DMS53 treated with DMSO at 0.1 percent for 48 hours (cell line): ENCODE measurements around the gene SPDYE18.
"Not testable (repeated sequence)": the region's sequence is repeated elsewhere in the genome, so short reads cannot be mapped to it uniquely, and the experiment has no call there.

Source experiments
- DNase-seq: peaks from one replicate; lab custom pipeline; 2025; ENCODE audit not compliant: unreplicated experiment; lab: John Stamatoyannopoulos, UW

SPDYE18 gene

GRCh38 chr7:77006127-77007110 lies 55.9 kb downstream of the SPDYE18 start:
- not testable (repeated sequence) for DNase-seq

GRCh38 chr7:77005461-77006057 lies 56.8 kb downstream of the SPDYE18 start:
- DNase-seq: not testable (repeated sequence)

- DNase-seq: not testable (repeated sequence)
Observed at GRCh38 chr7:77004151-77004550, 58.2 kb downstream of the SPDYE18 start.

- not testable (repeated sequence) for DNase-seq
Observed at GRCh38 chr7:77003241-77003640, 59.1 kb downstream of the SPDYE18 start.

GRCh38 chr7:77002678-77003233 lies 59.6 kb downstream of the SPDYE18 start:
- DNase-seq: not testable (repeated sequence)

- not testable (repeated sequence) for DNase-seq
Observed at GRCh38 chr7:77002104-77002503, 60.3 kb downstream of the SPDYE18 start.
